ENCODE results near the gene SPEF2.

GRCh38 chr5:35790457-35790822 is 172.8 kb downstream of the SPEF2 start:
- TF ChIP-seq POLR2A (IDR thresholded peaks at IDR 0.05) = no peak
- TF ChIP-seq POLR2AphosphoS5 (IDR thresholded peaks at IDR 0.05; ENCODE audit: insufficient read depth in 1 of 2, low read depth in 1 of 2) = no peak
- TF ChIP-seq, protein P1, sequence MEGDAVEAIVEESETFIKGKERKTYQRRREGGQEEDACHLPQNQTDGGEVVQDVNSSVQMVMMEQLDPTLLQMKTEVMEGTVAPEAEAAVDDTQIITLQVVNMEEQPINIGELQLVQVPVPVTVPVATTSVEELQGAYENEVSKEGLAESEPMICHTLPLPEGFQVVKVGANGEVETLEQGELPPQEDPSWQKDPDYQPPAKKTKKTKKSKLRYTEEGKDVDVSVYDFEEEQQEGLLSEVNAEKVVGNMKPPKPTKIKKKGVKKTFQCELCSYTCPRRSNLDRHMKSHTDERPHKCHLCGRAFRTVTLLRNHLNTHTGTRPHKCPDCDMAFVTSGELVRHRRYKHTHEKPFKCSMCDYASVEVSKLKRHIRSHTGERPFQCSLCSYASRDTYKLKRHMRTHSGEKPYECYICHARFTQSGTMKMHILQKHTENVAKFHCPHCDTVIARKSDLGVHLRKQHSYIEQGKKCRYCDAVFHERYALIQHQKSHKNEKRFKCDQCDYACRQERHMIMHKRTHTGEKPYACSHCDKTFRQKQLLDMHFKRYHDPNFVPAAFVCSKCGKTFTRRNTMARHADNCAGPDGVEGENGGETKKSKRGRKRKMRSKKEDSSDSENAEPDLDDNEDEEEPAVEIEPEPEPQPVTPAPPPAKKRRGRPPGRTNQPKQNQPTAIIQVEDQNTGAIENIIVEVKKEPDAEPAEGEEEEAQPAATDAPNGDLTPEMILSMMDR (IDR thresholded peaks at IDR 0.05) = no peak

Measured in vagina (tissue), 2 donors.